ENCODE results near the gene AVPR2.

AVPR2 gene

DNA sequence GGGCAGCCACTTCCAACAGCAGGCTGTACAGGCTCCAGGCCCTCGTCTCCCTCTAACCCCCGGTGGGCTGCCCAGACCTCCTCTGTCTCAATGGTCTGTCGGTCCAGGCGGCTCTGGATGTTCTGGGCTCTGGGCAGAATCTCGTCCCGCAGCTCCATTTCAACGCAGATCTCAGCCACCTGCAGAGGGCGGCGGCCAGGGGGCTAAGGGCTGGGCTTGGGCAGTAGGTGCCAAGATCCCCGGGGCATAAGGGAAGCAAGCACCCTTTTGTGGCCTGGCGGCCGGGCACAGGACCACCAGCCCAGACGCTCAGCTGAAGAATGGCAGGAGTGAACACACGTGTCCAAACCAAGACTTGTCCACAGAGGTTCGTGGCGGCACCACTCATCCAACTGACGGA lies 9.2 kb downstream of the AVPR2 start:
- DNase-seq (ENCODE audit: low read depth) = no peak

DNA sequence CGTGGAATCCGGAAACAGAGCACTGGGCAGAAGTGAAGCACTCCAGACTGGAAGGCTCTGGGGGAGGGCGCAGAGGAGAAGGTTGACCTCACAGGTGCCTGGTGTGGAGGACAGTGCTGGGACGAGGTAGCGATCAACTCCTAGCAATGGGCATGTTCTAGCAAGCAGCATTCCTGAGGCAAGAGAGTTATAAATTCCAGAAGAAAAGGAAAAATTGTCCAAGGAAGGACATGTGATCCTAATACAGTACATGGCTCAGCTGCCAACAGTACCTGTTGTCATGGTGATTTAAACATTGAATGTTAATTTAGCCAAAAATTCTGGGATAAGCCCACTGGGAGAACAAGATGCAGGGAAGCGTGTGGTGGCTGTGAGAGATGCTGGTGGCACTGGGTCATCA lies 13.4 kb downstream of the AVPR2 start:
- DNase-seq (ENCODE audit: low read depth) = no peak

DNA sequence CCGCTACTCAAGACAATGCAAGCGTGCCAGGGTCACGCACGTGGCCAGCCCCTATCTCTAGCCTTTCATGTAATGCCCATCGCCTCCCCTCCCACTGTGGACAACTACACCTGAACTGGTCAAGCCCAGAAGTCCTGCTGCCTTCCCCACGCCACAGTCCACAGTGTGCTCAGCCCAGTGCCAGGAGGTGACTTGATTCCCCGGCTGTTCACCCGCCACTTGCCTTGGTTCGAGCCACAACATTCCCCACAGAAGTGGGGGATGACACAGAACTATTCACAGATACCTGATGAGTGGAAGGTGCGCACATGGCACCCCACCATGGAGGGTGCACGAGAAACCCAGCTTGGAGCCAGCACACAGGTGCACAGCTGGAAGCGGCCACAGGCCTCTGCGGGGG lies 14.8 kb downstream of the AVPR2 start:
- DNase-seq (ENCODE audit: low read depth) = no peak

DNA sequence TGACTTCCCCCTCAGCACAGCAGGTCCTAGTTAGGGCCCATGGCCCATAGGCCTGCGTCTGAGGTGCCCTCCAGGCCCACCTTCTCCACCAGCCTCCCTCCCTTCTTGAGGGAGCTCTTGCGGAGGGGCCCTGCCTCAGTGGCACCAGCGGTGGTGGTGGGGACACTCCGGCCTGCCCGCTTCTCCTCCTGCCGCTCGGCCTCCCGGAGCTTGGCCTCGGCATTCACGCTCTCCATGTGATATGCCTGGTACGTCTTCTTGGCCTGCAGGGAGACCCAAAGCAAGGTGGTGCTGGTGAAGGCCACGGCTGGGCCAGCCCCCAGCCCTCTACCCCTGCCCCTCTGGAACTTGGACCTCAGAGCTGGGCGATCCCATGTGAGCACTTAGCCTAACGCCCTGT lies 16.1 kb downstream of the AVPR2 start:
- DNase-seq (ENCODE audit: low read depth) = no peak

DNA sequence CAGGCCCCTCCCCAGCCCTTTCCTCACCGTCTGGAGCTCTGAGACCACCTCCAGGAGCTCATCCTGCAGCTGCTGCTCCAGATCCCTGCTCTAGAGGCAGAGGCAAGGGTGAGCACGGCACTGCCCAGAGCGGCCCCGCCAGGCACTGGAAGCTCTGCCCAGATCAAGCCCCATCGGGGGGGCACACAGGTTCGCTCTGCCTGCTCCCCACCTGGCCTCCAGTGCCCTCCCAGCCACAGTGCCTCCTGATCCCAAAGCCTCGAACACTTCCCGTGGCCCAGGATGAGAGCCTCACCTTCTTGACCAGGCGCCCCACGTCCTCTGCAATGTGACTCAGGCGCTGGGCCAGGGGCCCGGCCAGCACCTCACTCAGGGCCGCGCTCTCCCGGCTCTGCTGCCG lies 16.6 kb downstream of the AVPR2 start:
- DNase-seq (ENCODE audit: low read depth) = no peak

DNA sequence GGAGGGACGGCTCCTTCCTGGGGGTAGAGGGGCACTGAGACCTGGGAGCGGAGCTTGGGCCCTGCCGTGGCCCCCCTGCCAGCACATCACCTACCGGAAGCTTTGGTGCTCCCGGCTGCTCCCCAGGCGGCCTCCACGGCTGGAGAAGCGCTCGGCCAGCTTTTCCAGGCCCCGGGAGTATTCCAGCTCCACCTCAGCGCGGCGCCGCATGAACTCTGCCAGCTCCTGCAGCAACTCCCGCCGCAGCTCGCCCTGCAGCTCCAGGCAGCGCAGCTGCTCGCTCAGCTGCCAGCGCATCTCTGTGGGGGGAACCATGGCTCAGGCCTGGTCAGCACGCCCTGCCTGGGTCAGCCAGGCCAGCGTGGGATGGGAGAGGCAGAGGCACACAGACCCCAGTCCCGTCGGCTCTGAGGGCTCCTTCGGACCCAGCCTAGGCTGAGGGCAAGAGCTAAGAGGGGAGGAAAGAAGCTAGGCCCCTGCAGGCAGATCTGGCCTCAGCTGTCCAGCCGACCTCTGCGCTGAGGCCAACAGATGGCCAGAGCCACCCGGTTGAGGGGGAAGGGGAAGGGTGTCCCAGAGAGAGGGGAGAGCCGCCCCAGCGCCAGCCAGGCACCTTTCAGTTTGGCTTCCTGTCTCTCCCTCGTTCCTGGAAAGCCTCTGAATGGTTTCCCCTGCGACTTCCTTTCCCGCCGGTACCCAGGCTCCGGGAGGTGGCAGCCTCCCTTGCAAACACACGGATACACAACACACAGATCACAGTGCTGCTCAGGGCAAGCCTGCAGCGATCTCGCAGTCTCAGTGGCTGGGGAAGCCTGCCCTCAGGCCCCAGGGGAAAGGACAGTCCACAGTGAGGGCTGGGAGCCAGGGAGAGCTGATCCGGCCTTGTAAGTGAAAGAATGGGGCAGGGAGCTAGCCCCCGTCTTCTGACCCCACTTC lies 17.3 kb downstream of the AVPR2 start:
- no peak for DNase-seq (ENCODE audit: low read depth)

DNA sequence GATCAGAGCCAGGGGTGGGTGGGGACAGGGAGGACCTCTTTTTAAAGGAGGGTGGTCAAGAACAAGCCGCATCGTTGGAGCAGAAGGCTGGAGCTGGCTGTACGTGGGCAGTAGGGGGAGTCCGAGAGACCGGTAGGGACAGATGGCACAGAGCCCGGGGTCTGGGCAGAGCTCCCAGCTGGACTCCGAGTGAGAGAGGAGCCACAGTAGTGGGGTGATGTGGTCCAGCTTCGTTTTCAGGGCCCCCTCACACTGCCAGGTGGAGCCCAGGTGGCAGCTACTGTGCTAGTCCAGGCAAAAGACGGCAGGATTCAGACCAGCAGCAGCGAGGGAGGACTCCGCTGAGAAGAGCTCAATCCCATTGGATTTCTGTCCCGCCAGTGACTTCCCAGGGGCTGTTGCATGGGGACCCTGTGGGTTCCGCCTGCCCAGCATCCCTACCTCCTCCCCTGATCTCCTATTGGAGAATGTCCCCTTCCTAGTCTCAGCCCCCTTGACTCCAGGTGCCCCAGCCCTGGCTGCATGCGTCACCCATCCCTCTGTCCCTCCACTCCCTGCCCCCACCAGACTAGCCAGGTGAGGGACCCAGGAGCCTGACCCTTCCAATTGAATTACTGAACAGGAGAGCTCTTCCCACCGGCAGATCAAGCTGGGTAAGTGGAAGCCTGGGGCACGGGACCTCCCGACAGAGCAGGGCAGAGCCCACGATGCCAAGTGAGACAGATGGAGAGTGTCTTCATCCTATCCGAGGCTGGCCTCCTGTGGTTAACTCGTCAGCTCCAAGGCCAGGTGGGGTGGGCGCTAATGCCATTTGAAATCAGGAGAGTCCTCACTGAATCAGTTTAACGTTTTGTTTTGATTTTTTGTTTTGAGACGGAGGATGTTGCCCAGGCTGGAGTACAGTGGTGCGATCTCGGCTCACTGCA lies 18.7 kb downstream of the AVPR2 start:
- no peak for DNase-seq (ENCODE audit: low read depth)

DNA sequence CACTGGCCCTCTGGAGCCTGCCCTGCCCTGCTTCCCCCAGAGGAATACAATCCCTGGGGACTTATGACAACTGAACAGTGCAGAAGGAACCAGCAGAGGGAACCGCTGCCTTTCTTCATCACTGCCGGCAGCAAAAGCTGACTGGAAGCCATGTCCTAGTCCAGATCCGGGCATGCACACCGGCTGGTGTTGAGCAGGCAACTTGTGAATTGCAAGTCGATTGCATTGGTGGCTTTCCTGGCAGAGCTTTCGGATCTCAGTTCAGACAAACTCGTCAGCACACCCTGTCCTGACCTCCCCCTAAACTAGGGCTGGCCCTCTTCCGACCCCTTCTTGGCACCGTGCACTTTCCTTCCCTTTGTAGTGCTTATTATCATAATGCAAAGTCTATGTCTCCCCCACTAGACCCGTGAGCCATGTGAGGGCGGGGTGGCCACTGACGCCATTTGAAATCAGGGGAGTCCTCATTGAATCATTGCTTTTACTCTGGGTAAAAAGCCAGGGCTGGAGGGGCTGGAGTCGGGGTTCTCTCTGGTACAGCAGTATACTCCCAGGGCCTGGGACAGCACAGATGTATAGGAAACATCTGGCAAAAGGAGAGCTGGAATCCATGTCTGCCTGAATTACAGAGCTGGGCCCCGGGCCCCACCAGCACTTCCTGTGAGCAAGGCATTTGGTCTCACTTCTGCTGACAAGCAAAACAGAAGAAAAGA lies 19.8 kb downstream of the AVPR2 start:
- DNase-seq (ENCODE audit: low read depth) = no peak

DNA sequence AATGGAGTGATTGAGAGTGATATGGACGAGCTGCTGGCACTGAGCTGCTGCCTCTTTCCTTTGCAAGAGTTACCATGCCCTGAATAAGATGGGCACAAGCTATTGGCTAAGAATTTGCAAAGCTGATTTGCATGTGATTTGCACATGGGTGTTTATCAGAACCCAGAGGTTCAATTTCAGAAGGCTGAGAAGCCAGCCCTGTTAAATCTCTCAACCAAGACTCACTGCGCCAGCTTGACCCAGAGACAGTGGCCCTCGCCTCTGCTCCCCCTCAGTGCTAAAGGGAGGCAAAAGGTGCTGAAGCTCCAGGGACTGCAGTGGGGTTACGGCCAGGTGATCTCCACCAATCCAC lies 20.9 kb downstream of the AVPR2 start:
- DNase-seq (ENCODE audit: low read depth) = no peak

DNA sequence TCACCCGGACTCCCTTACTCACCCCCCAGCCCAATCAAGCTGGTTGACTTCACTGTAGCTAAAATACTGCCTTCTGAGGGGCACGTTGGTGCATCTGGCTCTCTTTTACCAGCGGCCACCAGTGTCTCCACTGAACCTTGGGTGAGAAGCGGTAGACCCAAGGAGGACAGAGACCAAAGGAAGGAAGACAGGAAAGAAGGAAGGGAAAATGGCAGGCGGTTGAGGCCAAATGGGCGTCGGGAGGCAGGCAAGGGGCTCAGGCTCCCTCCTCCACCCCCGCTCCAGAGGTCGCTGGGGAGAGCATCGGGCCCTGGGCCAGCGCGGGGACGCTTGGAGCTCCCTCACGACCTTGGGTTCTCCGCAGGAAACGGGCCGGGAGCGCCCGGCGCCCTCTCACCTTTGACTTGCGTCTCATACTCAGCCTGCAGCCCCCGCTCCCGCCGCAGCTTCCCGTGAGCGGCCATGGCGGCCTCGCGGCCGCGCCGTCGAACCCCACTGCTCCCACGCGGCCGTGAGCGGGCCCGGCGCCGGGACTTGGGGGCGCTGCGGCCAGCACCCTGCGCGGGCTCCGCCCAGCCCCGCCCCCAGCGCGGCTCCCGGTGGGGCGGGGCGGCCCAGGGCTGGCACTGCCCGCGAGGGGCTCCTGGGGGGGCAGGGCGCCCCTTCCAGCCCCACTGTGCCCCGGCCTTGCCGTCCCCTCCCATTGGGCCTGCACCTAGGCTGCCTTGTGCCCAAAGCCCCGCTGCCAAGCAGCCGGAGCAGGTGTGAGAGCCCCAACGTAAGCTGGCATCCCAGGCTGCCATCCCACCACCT lies 21.5 kb downstream of the AVPR2 start, which contains the start of gene ARHGAP4:
ARHGAP4 (minus strand) TSS at position 526 of the 813 bp plus-strand sequence; CDS start at position 464, 62 bp downstream.
- DNase-seq (ENCODE audit: low read depth) = no peak

DNA sequence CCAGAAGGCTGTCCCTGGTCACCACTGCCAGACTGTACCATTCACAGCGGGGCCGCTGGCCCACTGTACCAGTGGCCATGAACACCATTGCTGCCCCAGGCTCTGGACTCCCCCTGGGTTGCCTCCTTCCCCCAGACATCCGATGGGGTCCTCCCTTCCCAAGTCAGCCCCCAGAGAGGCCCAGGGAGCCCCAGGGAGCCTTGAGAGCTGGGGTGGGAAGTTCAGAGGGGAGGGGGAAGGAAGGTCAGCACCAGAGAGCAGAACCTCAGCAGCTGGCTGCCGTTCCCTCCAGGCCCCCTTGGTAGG lies 22.0 kb downstream of the AVPR2 start:
- no peak for DNase-seq (ENCODE audit: low read depth)

DNA sequence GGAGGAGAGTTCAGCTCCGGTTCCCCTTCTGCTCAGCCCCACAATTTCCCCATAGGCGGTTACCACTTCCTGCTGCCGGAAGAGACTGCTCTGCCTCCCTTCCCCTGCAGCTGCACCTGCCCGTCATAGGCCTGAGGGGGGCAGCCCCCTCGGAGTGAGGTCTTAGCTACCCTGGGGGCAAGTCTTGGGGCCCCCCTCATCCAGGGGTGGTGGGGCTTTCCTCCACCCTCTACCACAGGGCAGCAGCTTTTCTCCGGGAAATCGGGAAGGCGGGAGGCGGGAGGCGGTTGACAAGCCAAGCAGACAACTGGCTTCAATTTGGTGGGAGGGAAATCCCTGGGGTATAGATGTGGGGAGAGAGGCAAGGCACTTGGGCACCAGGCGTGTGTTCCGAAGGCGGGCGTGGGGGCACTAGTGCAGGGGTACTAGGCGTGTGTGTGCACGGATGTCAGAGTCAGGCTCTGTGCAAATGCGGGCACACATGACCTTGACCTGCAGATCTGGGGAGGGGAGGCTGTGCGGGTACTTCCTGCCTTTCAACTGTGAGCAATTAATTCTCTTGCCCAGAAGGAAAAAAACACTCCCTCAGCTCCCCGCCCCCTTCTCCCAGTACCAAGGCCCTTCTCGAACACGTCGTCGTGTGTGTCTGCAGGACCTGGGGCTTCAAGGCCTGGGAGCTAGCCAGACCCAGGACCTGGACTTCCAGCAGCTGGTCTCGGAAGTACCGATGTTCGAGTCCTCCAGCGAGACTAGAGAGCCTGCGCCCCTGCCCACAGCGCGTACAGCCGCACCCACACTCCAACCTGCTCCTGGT lies 22.6 kb downstream of the AVPR2 start:
- peak; percentile 49 for DNase-seq (ENCODE audit: low read depth)

DNA sequence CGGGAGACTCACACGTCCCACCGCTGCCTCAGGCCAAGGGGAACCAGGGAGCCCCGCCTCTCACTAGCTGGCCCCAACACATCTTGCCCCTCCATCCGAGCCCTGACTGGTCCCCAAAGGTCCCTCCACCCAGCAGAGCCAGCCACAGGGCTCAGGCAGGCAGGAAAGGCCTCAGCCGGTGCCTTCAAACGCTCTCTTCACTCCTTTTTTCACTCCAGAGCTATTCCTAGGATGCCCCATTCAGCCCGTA lies 23.1 kb downstream of the AVPR2 start:
- no peak for DNase-seq (ENCODE audit: low read depth)

DNA sequence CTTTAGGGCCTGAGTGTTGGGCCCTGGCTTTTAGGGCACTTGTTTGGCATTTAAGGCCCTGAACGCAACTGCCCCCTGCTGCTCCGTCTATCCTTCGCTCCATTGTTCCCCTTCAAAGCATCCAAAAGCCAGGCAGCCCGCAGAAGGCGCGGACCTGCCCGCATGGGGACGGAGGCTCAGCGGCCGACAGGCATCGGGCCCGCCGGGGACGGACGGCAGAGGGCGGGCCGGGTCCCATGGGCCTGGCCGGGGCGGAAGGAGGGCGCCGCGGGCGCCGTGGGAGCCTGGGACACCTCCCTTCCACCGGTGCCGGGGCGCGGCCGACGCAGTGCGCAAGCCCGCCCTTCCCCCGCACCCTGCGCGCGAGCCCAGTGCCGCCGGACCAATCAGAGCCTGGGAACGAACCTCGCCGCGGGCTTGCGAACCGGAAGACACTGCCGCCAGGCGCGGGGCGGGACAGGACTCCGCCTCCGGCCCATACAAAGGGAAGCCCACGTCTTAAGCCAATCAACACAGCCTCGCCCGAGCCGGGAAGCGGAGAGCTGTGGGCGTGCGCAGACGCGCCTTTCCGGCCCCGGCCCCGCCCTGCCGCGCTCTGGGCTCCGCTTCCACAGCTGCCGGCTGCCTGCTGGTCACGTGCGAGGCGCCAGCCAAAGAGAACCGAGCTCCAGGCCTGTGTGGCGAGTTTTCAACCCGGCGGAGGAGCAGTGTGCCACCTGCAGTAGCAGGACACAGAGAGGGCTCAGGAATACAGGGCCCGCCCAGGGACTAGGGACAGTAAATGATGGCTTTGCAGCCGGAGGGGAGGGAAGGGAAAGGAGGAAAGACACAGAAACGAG lies 23.7 kb downstream of the AVPR2 start:
- DNase-seq (ENCODE audit: low read depth) = peak; percentile 70

DNA sequence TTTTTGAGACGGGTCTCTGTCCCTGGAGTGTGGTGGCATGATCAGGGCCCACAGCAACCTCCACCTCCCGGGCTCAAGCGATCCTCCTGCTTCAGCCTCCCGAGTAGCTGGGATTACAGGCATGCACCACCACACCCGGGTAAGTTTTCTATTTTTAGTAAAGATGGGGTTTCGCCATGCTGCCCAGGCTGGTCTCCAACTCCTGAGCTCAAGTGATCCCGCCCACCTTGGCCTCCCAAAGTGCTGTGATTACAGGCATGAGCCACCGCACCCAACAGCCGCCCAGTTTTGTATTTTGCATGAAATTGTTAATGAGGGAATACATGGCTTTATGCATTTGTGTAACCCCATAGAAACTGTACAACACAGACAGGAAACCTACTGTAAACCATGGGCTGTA lies 24.4 kb downstream of the AVPR2 start:
- no peak for DNase-seq (ENCODE audit: low read depth)

DNA sequence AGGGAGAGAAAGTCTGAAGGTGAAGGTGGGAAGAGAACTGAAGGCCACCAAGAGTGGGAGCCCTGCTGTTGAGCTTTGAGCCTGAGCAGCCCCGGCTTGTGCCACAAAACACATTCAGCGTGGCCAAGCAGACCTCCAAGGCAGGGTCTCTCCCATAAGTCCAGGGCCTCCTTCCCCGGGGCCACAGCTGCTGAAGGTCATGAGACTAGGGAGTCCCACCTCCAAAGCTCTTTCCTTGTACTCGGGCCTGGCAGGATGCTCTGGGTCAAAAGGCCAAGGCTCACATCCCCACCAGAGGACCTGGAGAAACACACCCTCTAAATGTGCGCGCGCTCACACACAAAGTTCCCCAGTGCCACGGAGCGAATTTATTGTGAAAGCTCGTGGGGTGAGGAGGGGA lies 25.1 kb downstream of the AVPR2 start:
- DNase-seq (ENCODE audit: low read depth) = no peak

DNA sequence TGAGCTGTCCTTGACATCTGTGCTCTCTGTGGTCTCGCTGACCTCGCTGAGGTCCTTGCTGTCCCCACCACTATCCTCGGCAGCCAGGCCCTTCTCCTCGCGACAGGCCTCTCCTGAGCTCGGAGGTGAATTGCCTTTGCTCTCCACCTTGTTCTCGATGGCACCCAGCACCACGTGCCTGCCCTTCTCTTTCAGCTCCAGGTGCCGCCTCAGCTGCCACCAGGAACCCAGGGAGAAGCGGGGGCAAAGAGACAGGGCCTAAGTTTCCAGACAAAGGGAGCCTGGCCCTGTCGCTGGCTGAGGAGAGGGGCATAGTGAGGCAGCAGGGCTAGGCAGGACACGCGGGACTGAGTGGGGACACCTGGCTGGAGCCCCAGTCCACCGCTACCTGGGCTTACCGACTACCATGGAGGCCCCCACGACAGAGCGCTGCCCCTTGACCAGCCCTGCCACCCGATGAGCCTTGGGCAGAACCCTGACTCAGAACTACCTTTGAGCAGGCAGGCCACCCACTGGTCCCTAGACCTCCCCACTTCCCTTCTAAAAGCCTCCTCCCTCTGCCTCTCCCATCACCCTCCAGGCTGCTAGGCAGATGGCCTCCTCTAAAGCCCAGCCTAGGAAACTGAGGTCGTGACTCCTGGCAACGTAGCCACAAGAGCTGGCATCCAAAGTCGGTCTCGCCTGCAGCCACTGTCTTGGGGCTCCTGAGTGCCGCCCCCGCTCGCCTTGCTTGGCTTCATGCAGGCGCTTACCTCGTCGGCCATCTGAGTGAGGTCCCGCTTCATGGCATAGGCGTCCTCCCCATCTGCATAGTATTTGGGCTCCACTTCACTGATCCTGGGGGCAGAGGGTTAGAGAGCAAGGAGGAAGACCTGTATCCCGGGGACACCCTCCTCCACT lies 25.8 kb downstream of the AVPR2 start:
- DNase-seq (ENCODE audit: low read depth) = no peak

DNA sequence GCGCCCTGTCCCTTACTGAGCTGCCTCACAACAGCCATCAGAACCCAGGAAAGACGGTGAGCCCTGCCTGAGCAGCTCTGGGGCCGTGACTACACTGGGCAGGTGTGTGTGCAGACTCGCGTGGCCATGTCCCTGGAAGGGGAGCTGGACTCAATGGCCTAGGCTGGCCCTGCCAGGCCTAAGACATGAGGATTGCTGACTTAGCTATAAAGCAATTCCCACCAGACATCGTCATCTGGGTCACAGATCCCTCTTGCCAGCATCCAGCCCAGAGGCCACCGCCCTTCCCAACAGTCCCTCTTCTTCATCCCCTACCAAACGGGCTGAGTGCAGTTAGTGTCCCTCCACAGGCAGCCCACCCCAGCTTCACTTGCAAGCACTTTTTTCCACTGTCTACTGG lies 26.7 kb downstream of the AVPR2 start:
- no peak for DNase-seq (ENCODE audit: low read depth)

DNA sequence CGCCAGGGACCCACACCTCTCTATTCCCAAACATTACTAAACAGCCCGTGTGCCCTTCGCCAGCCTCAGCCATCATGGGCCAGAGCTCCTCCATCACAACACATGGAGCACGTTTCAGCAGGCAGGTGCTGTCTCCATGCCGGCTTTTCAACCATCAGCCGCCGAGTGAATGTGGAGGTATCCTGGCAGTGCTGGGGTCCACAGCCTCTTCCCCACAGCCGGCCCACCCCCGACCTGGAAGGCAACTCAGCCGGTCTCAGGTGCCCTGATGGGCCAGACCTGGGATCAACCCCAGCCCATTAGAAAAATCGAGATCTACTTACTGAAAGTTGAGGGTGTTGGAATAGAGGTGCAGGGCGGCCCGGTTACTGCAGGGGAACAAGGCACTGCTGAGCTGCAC lies 27.3 kb downstream of the AVPR2 start:
- DNase-seq (ENCODE audit: low read depth) = no peak

Data from stimulated activated CD8-positive, alpha-beta memory T cell treated with anti-CD3 and anti-CD28 coated beads, Interleukin-15, amount 100 ng/mL, for 1 hour (primary cell).